Subcutaneous preadipocyte (primary cell): ENCODE data around the gene BCL2A1. TPM values are rescaled to one million over a fixed set of nuclear protein-coding genes. Genes with fewer than 3 reads are reported as not detected.

Experiments
- total RNA-seq: library from RNA; depleted of rRNA; stranded (reverse); fragments of >200 nt; gene quantifications from 2 replicates; pipeline ENCODE4 v1.2.3, GENCODE V29; 2012

Gene BCL2A1
- 0.20 and 1.1 TPM in 2 replicates for total RNA-seq

DNA sequence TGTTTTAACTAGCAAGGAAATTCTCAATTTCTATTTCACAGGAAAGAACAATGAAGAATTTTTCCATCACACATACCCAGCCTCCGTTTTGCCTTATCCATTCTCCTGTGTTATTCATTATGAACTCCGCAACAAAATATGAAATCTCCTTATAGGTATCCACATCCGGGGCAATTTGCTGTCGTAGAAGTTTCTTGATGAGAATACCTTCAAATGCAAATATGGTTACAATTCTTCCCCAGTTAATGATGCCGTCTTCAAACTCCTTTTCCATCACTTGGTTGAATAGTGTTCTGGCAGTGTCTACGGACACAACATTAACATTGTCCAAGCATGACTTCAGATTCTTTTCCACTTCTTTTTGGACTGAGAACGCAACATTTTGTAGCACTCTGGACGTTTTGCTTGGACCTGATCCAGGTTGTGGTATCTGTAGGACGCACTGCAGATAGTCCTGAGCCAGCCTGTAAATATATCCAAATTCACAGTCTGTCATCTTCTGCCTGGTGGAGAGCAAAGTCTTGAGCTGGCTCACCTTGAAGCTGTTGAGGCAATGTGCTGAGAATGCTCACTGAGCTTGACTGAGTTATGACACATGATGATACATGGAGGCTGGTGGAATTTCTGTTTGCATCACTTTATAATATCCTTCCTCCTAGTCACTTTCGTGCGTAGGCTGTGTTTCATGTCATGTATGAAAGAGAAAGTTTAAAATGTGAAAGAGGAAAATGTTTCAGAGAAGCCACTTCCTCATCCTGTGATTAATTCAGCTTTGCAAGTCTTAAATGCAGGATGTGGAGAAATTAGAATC lies at the start of gene BCL2A1:
Gene BCL2A1 (minus strand): TSS at position 573 of the 811 bp plus-strand sequence. CDS start 77 bp downstream, at position 496.

Other genes starting within 250 kb of the BCL2A1 start
- gene MTHFS, start 74.2 kb downstream of the BCL2A1 start, total RNA-seq: 10.3 and 11.9 TPM in 2 replicates
- gene ZFAND6, start 88.5 kb upstream of the BCL2A1 start, total RNA-seq: 83.8 and 91.9 TPM in 2 replicates
- gene FAH, start 181.8 kb upstream of the BCL2A1 start, total RNA-seq: 31.6 and 36.2 TPM in 2 replicates